NCI-H1930 (cell line): Measurements from ENCODE around the gene PAMR1.

ENCODE experiments used
- DNase-seq, 2 experiments: peaks; one replicate each; lab custom pipeline; 2025; lab: John Stamatoyannopoulos, UW

The PAMR1 gene

GRCh38 chr11:35402751-35403660 is 122.4 kb downstream of the PAMR1 start:
- no peak for DNase-seq

- DNase-seq = no peak
These were observed 126.5 kb downstream of the PAMR1 start for GRCh38 chr11:35398881-35399280.

- DNase-seq = no peak
These were observed 130.5 kb downstream of the PAMR1 start for GRCh38 chr11:35394941-35395340.

GRCh38 chr11:35393098-35393497 is 132.3 kb downstream of the PAMR1 start:
- DNase-seq = no peak

GRCh38 chr11:35391922-35392688 is 133.3 kb downstream of the PAMR1 start:
- DNase-seq = peak; percentile 63 to 69

GRCh38 chr11:35390737-35391682 is 134.4 kb downstream of the PAMR1 start:
- DNase-seq = no peak

GRCh38 chr11:35389897-35390465 is 135.4 kb downstream of the PAMR1 start:
- no peak for DNase-seq

GRCh38 chr11:35389112-35389511 is 136.3 kb downstream of the PAMR1 start:
- DNase-seq = no peak

- DNase-seq = no peak
These were observed 137.4 kb downstream of the PAMR1 start for GRCh38 chr11:35388061-35388460.

- no peak for DNase-seq
These were observed 138.1 kb downstream of the PAMR1 start for GRCh38 chr11:35387111-35387982.

GRCh38 chr11:35383953-35384352 is 141.5 kb downstream of the PAMR1 start:
- no peak for DNase-seq
